ENCODE results near the gene CCDC127. TPM values are rescaled to one million over a fixed set of nuclear protein-coding genes. Genes with fewer than 3 reads are reported as not detected.

Gene CCDC127
- total and polyA plus RNA-seq, 2 donors (not counting 1 experiment from before 2014, with no cell fraction given): 1.4 to 8.7 TPM

DNA sequence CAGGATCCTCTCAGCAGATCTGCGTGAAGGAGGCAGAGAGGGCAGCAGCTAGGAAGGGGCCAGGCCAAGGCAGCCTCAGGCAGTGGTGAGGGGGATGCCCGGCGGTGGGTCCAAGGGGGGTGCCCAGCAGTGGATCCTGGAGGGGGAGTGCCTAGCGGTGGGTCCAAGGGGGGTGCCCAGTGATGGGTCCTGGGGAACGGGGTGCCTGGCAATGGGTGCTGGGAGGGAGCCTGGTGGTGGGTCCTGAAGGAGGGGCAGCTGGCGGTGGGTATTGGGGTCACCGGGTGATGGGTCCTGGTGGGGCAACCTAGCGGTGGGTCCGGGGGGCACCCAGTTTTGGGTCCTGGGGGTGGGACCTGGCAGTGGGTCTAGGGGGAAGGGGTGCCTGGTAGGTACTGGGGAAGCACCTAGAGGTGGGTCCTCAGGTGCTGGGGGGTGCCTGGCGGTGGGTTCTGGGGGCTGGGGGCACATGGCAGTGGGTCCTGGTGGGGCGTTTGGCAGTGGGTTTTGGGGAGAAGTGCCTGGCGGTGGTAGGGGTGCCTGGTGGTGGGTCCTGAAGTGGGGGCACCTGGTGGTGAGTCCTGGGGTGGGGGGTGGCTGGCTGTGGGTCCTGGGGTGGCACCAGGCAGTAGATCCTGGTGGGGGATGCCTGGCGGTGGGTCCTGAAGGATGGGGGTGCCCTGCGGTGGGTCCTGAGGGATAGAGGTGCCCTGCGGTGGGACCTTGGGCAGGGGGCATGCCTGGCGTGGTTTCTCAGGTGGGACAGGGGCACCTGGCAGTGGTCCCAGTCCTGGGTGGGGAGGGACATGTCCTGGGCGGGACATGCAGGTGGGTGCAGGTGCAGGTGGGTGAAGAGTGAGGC lies 24.8 kb downstream of the CCDC127 start:
- no peak for DNase-seq
- no peaks in the 10 kb centered on the region for H3K79me2 ChIP-seq (ENCODE audit: control insufficient read depth, insufficient read depth, low read length)
- no peaks in the 10 kb centered on the region for H3K9me3 ChIP-seq (ENCODE audit: control extremely low read depth in 1 of 3, control insufficient read depth in 2 of 3, insufficient read depth in 1 of 3, low read length in 2 of 3)
- WGBS (ENCODE audit: insufficient coverage): 89% methylated on average over 17 of the region's 17 CpGs
- ChIA-PET CTCF (no interaction called here), POLR2A (no interaction called here)
- H3K4me3 Mint-ChIP-seq: no peak overlapping the region
- ATAC-seq (ENCODE audit: low read depth): no peak
- no peak for TF ChIP-seq EZH2 (IDR thresholded peaks at IDR 0.05; ENCODE audit: borderline replicate concordance, insufficient read depth, low read depth, low read length, poor library complexity, severe bottlenecking)
- TF ChIP-seq, protein P1, sequence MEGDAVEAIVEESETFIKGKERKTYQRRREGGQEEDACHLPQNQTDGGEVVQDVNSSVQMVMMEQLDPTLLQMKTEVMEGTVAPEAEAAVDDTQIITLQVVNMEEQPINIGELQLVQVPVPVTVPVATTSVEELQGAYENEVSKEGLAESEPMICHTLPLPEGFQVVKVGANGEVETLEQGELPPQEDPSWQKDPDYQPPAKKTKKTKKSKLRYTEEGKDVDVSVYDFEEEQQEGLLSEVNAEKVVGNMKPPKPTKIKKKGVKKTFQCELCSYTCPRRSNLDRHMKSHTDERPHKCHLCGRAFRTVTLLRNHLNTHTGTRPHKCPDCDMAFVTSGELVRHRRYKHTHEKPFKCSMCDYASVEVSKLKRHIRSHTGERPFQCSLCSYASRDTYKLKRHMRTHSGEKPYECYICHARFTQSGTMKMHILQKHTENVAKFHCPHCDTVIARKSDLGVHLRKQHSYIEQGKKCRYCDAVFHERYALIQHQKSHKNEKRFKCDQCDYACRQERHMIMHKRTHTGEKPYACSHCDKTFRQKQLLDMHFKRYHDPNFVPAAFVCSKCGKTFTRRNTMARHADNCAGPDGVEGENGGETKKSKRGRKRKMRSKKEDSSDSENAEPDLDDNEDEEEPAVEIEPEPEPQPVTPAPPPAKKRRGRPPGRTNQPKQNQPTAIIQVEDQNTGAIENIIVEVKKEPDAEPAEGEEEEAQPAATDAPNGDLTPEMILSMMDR (IDR thresholded peaks at IDR 0.05): no peak
- H3K27me3 ChIP-seq (replicated peaks in 1 of 4; ENCODE audit: control extremely low read depth in 1 of 4, control insufficient read depth in 3 of 4, insufficient read depth in 4 of 4, low read length in 3 of 4): peaks cover 0 to 24% (median 1%) of the 10 kb centered on the region in 4 experiments
- H3K27ac ChIP-seq (ENCODE audit: low read length in 2 of 2): no peak overlapping the region
- no peak overlapping the region for H3K4me2 ChIP-seq (replicated peaks; ENCODE audit: low read depth, low read length, poor library complexity, severe bottlenecking)
- no peaks in the 10 kb centered on the region for H3K9me3 Mint-ChIP-seq (ENCODE audit: insufficient read depth)
- peaks cover 12% of the 10 kb centered on the region for H3K27me3 Mint-ChIP-seq
- no peak overlapping the region for H3K27ac Mint-ChIP-seq
- no peak overlapping the region for H3K4me3 ChIP-seq (ENCODE audit: control extremely low read depth in 1 of 5, extremely low read depth in 1 of 5, insufficient read depth in 1 of 5, low read depth in 2 of 5, low read length in 4 of 5)
- no peaks in the 10 kb centered on the region for H3K36me3 ChIP-seq (replicated peaks in 1 of 2; ENCODE audit: control extremely low read depth in 1 of 2, control insufficient read depth in 1 of 2, extremely low read depth in 1 of 2, insufficient read depth in 2 of 2, low read length in 1 of 2)
- no peaks in the 10 kb centered on the region for H4K20me1 ChIP-seq (ENCODE audit: control insufficient read depth, insufficient read depth, low read length, poor library complexity, severe bottlenecking)
- H2AFZ ChIP-seq (ENCODE audit: insufficient read depth, low read depth, low read length, poor library complexity, severe bottlenecking): no peak overlapping the region
- no peak overlapping the region for H3K9ac ChIP-seq (ENCODE audit: low read length)
- H3K4me1 ChIP-seq (ENCODE audit: control insufficient read depth in 2 of 2, insufficient read depth in 2 of 2, low read length in 2 of 2): peaks cover 14 to 16% of the 10 kb centered on the region in 2 donors
- H3K4me1 Mint-ChIP-seq: peaks cover 20% of the 10 kb centered on the region
- intact Hi-C loops (cut with micrococcal nuclease): no loop called here

DNA sequence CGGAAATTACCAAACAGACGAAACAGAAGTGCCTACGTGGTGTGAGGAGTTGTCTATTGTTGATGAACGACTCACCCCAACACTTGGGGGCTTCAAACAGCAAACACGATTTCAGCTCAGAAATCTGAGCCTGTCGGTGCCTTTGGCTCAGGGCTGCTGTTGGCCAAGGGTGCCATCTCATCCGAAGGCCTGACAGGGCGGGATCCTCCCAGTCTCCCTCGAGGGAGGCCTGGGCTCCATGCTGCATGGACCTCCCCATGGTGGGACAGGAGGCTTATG lies 25.3 kb downstream of the CCDC127 start:
- peaks cover 16 to 19% of the 10 kb centered on the region in 2 donors for H3K4me1 ChIP-seq (ENCODE audit: control insufficient read depth in 2 of 2, insufficient read depth in 2 of 2, low read length in 2 of 2)
- no peak overlapping the region for H3K4me3 ChIP-seq (ENCODE audit: control extremely low read depth in 1 of 5, extremely low read depth in 1 of 5, insufficient read depth in 1 of 5, low read depth in 2 of 5, low read length in 4 of 5)
- no peak overlapping the region for H3K27ac ChIP-seq (ENCODE audit: low read length in 2 of 2)
- no peaks in the 10 kb centered on the region for H3K36me3 ChIP-seq (replicated peaks in 1 of 2; ENCODE audit: control extremely low read depth in 1 of 2, control insufficient read depth in 1 of 2, extremely low read depth in 1 of 2, insufficient read depth in 2 of 2, low read length in 1 of 2)
- H3K79me2 ChIP-seq (ENCODE audit: control insufficient read depth, insufficient read depth, low read length): no peaks in the 10 kb centered on the region
- ChIA-PET POLR2A (no interaction called here), CTCF (no interaction called here)
- Mint-ChIP-seq H3K9me3 (ENCODE audit: insufficient read depth) (no peaks in the 10 kb centered on the region), H3K27ac (no peak overlapping the region), H3K4me3 (no peak overlapping the region), H3K27me3 (peaks cover 12% of the 10 kb centered on the region), H3K4me1 (peaks cover 21% of the 10 kb centered on the region)
- H2AFZ ChIP-seq (ENCODE audit: insufficient read depth, low read depth, low read length, poor library complexity, severe bottlenecking): no peak overlapping the region
- H3K9me3 ChIP-seq (ENCODE audit: control extremely low read depth in 1 of 3, control insufficient read depth in 2 of 3, insufficient read depth in 1 of 3, low read length in 2 of 3): no peaks in the 10 kb centered on the region
- H4K20me1 ChIP-seq (ENCODE audit: control insufficient read depth, insufficient read depth, low read length, poor library complexity, severe bottlenecking): no peaks in the 10 kb centered on the region
- WGBS (ENCODE audit: insufficient coverage): 88% methylated on average over 9 of the region's 9 CpGs
- H3K9ac ChIP-seq (ENCODE audit: low read length): no peak overlapping the region
- no peak overlapping the region for H3K4me2 ChIP-seq (replicated peaks; ENCODE audit: low read depth, low read length, poor library complexity, severe bottlenecking)
- H3K27me3 ChIP-seq (replicated peaks in 1 of 4; ENCODE audit: control extremely low read depth in 1 of 4, control insufficient read depth in 3 of 4, insufficient read depth in 4 of 4, low read length in 3 of 4): peaks cover 0 to 25% (median 2%) of the 10 kb centered on the region in 4 experiments
- DNase-seq (no peak), ATAC-seq (ENCODE audit: low read depth) (no peak)
- TF ChIP-seq, protein P1 (IDR thresholded peaks at IDR 0.05): no peak
- TF ChIP-seq EZH2 (IDR thresholded peaks at IDR 0.05; ENCODE audit: borderline replicate concordance, insufficient read depth, low read depth, low read length, poor library complexity, severe bottlenecking): no peak
- intact Hi-C loops (cut with micrococcal nuclease): no loop called here
